ENCODE data around the gene NEDD4. TPM values are rescaled to one million over a fixed set of nuclear protein-coding genes. Genes with fewer than 3 reads are reported as not detected.

Gene NEDD4
- total RNA-seq: 10 to 100 TPM; 42.6 to 43.4 TPM
- polyA plus RNA-seq: 1 to 10 TPM; 6.9 to 7.6 TPM
- long read RNA-seq, donor 1, full-length matches to known transcripts: 5 of 42 reads
- long read RNA-seq, donor 1, partial matches to known transcripts: 15 of 42 reads
- long read RNA-seq, donor 1, other reads (novel, unspliced or antisense): 22 of 42 reads
- long read RNA-seq, donor 2, full-length matches to known transcripts: 2 of 23 reads
- long read RNA-seq, donor 2, partial matches to known transcripts: 6 of 23 reads
- long read RNA-seq, donor 2, other reads (novel, unspliced or antisense): 15 of 23 reads

DNA sequence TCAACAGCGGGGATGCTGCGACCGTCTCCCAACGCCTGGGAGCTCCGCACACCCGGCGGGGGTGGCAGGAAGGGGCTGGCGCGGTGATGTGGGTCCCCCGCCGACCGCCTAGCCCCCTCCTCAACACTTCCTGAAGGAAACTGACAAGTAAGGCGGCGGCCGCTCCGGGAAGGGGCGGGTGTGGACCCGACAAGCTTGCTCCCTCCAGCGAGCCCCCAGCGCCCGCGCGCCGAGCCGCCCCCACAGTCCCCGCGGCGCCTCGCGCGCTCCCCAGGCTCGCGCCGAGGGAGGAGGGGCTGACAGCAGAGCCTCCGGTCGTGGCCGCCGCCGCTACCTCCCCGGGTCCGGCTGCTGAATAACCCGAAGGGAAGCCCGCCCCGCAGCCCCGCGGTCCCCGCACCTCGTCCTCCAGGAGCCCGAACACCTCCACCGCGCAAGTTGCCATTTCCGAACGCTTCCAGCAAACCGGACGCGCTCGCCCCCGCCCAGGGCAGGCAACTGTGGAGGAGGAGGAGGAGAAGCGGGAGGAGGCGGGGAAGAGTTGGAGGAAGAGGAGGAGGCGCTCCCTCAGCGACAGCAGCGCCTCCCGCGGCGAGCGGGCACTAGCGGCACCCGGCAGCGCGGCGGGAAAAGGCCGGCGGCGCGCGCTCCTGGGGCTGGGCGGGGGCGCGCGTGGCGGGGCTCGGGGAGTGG, at the start of gene NEDD4:
NEDD4 (minus strand) TSS at position 502 of the 693 bp plus-strand sequence; CDS start at position 445, 57 bp downstream.
- peak within 1 kb of the TSS; percentile 77 to 88 for H3K27ac ChIP-seq (ENCODE audit: low read depth in 1 of 2, low read length in 2 of 2)
- no peaks in the 10 kb centered on the region for H3K9me3 ChIP-seq (ENCODE audit: control insufficient read depth, low read length)
- peak; percentile 97 for ATAC-seq (ENCODE audit: low FRiP score)
- 1% methylated on average over 45 to 83 of the region's 83 CpGs for WGBS, 2 donors
- no peaks in the 10 kb centered on the region for H3K36me3 ChIP-seq (ENCODE audit: control insufficient read depth in 1 of 2, insufficient read depth in 2 of 2, low read length in 1 of 2)
- peak within 1 kb of the TSS; percentile 74 to 82 for H3K4me3 ChIP-seq (ENCODE audit: low read length in 2 of 2)
- H3K27me3 ChIP-seq (ENCODE audit: control insufficient read depth in 1 of 2, insufficient read depth in 2 of 2, low read length in 1 of 2): no peaks in the 10 kb centered on the region
- peaks cover 0 to 2% of the 10 kb centered on the region in 2 donors for H3K4me1 ChIP-seq (ENCODE audit: control insufficient read depth in 1 of 2, insufficient read depth in 2 of 2, low read length in 2 of 2)
- peak; percentile 92 to 95 for DNase-seq
- intact Hi-C loops (cut with DNase I): loop anchor here (5.0 to 10.0 kb wide), 2 partner anchors 49 to 252 kb away; partner anchors contain the start of gene RFX7 (in 1 of the 2)

DNA sequence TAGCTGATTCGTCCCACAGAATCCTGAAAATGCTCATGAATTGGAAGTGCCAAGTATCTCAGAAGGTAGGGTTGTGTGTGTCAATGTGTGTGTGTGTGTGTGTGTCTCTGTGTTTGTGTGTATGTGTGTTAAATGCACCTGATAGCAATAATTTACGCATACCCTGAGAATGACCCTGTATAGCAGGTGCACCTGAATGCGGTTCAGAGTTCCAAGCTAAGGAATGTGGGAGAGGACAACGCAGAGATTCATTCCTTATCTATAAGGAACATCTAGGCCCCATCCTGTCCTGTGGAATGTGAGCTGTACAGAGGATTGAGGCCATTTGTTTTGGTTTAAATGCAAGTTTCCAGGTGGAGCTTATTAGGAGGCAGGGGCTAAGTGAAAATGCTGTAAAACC, 49.1 kb upstream of the NEDD4 start:
- ATAC-seq (ENCODE audit: low FRiP score): no peak
- 90 to 93% methylated on average over 4 of the region's 4 CpGs for WGBS, 2 donors
- no peaks in the 10 kb centered on the region for H3K4me1 ChIP-seq (ENCODE audit: control insufficient read depth in 1 of 2, insufficient read depth in 2 of 2, low read length in 2 of 2)

DNA sequence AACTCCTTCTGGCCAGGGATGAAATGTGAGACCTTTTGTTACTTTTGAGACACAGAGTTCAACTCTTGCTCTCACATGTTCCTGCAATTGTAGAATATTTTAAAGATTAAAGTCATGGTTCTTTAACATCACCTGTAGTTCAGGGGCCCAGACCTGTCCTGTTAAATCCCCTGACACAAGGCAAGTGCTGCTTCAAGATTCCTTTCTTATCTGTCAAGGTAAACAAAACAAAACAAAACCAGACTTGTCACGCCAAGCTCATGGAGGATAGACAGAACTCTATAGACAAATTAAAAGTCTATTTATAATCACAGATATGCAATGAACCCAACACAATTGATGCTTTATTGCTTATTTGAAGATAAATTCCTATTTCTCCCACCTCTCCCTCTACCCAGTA, 48.6 kb upstream of the NEDD4 start:
- intact Hi-C loops (cut with DNase I): loop anchor here in 1 of 2 donors (5.0 kb wide), 1 partner anchor 50 kb away; the partner anchor contains the start of gene NEDD4
- WGBS, 2 donors: 93% methylated on average over 1 of the region's 1 CpG
- ATAC-seq (ENCODE audit: low FRiP score): no peak

More for the DNA sequence above, 49.1 kb upstream of the NEDD4 start:
- DNase-seq: no peak
- intact Hi-C loops (cut with DNase I): loop anchor here in 1 of 2 donors (5.0 kb wide), 1 partner anchor 50 kb away; the partner anchor contains the start of gene NEDD4
- Histone ChIP-seq H3K27ac (ENCODE audit: low read depth in 1 of 2, low read length in 2 of 2) (no peak overlapping the region), H3K9me3 (ENCODE audit: control insufficient read depth, low read length) (no peaks in the 10 kb centered on the region), H3K36me3 (ENCODE audit: control insufficient read depth in 1 of 2, insufficient read depth in 2 of 2, low read length in 1 of 2) (no peaks in the 10 kb centered on the region), H3K4me3 (ENCODE audit: low read length in 2 of 2) (no peak overlapping the region), H3K27me3 (ENCODE audit: control insufficient read depth in 1 of 2, insufficient read depth in 2 of 2, low read length in 1 of 2) (no peaks in the 10 kb centered on the region)

DNA sequence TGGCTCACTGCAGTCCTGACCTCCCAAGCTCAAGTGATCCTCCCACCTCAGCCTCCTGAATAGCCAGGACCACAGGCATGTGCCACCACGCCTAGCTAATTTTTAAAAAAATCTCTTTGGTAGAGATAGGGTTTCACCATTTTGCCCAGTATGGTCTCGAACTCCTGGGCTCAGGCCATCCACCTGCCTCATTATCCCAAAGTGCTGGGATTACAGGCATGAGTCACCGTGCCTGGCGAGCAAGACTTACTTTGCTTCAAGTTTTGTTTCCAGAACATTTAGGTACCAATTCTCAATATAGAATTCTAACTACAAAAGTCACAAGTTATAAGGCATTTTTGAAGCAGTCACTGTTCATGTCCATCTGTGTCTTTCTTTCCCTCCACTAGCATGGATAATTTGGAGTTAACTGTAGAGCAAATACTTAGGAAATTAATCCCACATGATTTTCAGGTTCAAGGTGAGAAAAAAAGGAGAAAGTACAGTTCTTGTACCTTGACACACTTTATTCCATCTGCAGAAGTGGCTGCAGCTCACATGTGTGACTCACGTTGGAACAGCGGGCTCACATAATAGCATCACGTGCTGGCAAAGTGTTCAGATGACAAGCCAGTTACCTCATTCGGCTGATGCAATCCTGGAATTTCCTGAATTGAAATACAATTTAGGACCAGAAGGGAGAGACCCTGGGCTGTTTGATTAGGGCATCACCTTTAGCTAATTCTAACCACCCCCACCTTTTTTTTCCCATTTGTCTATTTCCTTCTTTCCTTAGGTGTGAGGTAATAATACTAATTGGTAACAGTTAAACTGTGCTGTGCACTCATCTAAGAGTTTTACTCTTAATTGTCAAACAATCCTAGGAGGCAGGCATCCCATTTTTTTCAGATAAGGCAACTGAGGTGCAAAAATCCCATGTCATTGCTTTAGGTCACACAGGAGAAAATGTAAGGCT, 46.9 kb upstream of the NEDD4 start:
- H3K27ac ChIP-seq (ENCODE audit: low read depth in 1 of 2, low read length in 2 of 2): peak overlapping the region in 1 of 2 donors; percentile 96
- intact Hi-C loops (cut with DNase I): loop anchor here in 1 of 2 donors (5.0 kb wide), 1 partner anchor 48 kb away; the partner anchor contains the start of gene NEDD4
- WGBS, 2 donors: 15 to 17% methylated on average over 8 of the region's 8 CpGs

More for the DNA sequence above, 48.6 kb upstream of the NEDD4 start:
- no peaks in the 10 kb centered on the region for H3K4me1 ChIP-seq (ENCODE audit: control insufficient read depth in 1 of 2, insufficient read depth in 2 of 2, low read length in 2 of 2)
- no peaks in the 10 kb centered on the region for H3K9me3 ChIP-seq (ENCODE audit: control insufficient read depth, low read length)
- no peak overlapping the region for H3K27ac ChIP-seq (ENCODE audit: low read depth in 1 of 2, low read length in 2 of 2)
- no peaks in the 10 kb centered on the region for H3K36me3 ChIP-seq (ENCODE audit: control insufficient read depth in 1 of 2, insufficient read depth in 2 of 2, low read length in 1 of 2)
- H3K4me3 ChIP-seq (ENCODE audit: low read length in 2 of 2): no peak overlapping the region
- no peaks in the 10 kb centered on the region for H3K27me3 ChIP-seq (ENCODE audit: control insufficient read depth in 1 of 2, insufficient read depth in 2 of 2, low read length in 1 of 2)
- DNase-seq: no peak

DNA sequence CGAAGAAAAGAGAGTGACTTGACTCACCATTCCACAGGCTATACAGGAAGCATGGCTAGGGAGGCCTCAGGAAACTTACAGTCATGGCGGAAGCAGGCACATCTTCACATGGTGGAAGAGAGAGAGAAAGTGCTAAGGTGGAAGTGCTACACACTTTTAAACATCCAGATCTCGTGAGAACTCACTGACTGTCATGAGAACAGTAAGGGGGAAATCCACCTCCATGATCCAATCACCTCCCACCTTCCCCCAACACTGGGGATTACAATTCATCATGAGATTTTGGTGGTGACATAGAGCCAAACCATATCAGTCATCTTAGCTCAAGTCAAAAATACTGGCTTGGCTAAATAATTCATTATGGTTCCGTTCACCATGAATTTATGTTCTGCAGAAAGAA, 45.3 kb upstream of the NEDD4 start:
- no peaks in the 10 kb centered on the region for H3K4me1 ChIP-seq (ENCODE audit: control insufficient read depth in 1 of 2, insufficient read depth in 2 of 2, low read length in 2 of 2)
- WGBS, 2 donors: 93 to 94% methylated on average over 4 of the region's 4 CpGs
- no peaks in the 10 kb centered on the region for H3K27me3 ChIP-seq (ENCODE audit: control insufficient read depth in 1 of 2, insufficient read depth in 2 of 2, low read length in 1 of 2)
- intact Hi-C loops (cut with DNase I): loop anchor here in 1 of 2 donors (5.0 kb wide), 1 partner anchor 41 kb away; no protein-coding TSS in a partner anchor
- H3K27ac ChIP-seq (ENCODE audit: low read depth in 1 of 2, low read length in 2 of 2): no peak overlapping the region
- no peaks in the 10 kb centered on the region for H3K9me3 ChIP-seq (ENCODE audit: control insufficient read depth, low read length)
- no peak overlapping the region for H3K4me3 ChIP-seq (ENCODE audit: low read length in 2 of 2)
- DNase-seq (no peak), ATAC-seq (ENCODE audit: low FRiP score) (no peak)
- no peaks in the 10 kb centered on the region for H3K36me3 ChIP-seq (ENCODE audit: control insufficient read depth in 1 of 2, insufficient read depth in 2 of 2, low read length in 1 of 2)

More for the DNA sequence above, 46.9 kb upstream of the NEDD4 start:
- ATAC-seq (ENCODE audit: low FRiP score) (peak; percentile 79), DNase-seq (peak; percentile 61 to 76)
- H3K4me3 ChIP-seq (ENCODE audit: low read length in 2 of 2): no peak overlapping the region
- no peaks in the 10 kb centered on the region for H3K36me3 ChIP-seq (ENCODE audit: control insufficient read depth in 1 of 2, insufficient read depth in 2 of 2, low read length in 1 of 2)
- H3K27me3 ChIP-seq (ENCODE audit: control insufficient read depth in 1 of 2, insufficient read depth in 2 of 2, low read length in 1 of 2): no peaks in the 10 kb centered on the region
- no peaks in the 10 kb centered on the region for H3K4me1 ChIP-seq (ENCODE audit: control insufficient read depth in 1 of 2, insufficient read depth in 2 of 2, low read length in 2 of 2)
- H3K9me3 ChIP-seq (ENCODE audit: control insufficient read depth, low read length): no peaks in the 10 kb centered on the region

DNA sequence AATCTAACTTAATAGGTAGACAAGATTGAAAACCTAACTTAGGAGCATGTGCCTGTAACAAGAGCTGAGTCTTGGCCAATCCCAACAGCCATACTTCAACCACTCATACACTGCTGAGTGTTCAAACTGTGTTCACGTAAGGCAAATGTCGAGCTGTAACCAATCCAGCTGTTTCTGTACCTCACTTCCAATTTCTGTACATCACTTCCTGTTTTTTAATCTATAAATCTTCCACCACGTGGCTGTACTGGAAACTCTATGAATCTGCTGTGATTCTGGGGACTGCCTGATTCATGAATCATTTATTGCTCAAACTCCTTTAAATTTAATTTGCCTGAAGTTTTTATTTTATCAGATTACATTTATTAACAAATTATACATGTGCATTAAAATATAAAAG, 44.6 kb upstream of the NEDD4 start:
- H3K4me1 ChIP-seq (ENCODE audit: control insufficient read depth in 1 of 2, insufficient read depth in 2 of 2, low read length in 2 of 2): no peaks in the 10 kb centered on the region
- no peak overlapping the region for H3K4me3 ChIP-seq (ENCODE audit: low read length in 2 of 2)
- no peak for ATAC-seq (ENCODE audit: low FRiP score)
- H3K36me3 ChIP-seq (ENCODE audit: control insufficient read depth in 1 of 2, insufficient read depth in 2 of 2, low read length in 1 of 2): no peaks in the 10 kb centered on the region
- WGBS, 2 donors: 56 to 61% methylated on average over 3 of the region's 3 CpGs
- H3K9me3 ChIP-seq (ENCODE audit: control insufficient read depth, low read length): no peaks in the 10 kb centered on the region
- H3K27ac ChIP-seq (ENCODE audit: low read depth in 1 of 2, low read length in 2 of 2): no peak overlapping the region
- intact Hi-C loops (cut with DNase I): loop anchor here in 1 of 2 donors (5.0 kb wide), 1 partner anchor 41 kb away; no protein-coding TSS in a partner anchor
- no peak for DNase-seq
- H3K27me3 ChIP-seq (ENCODE audit: control insufficient read depth in 1 of 2, insufficient read depth in 2 of 2, low read length in 1 of 2): no peaks in the 10 kb centered on the region

DNA sequence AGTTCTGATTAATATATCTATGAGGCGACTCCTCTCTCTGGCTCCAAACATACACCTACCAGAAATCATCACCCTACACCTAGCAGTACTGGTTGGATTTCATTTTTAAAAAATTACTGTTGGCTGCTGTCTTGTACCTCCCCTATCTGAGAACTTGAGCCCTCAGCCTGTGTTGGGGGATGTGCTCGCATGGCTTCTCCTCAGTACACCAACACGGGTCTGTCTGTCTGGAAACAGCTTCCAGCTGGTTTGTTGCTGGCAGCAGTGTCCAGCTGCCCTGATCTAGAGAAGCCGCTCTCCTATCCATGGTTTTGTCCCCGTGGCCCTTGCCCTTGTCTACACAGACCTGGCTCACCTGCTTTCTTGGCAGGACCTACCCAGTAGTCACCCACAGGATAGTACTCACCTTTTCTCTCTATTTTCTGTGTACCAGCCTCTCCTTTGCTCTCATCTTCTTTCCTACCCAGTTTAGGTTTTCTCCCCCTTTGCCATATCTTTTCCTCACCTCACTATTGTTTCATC, 43.2 kb upstream of the NEDD4 start:
- ATAC-seq (ENCODE audit: low FRiP score) (no peak), DNase-seq (no peak)
- WGBS, 2 donors: 91 to 92% methylated on average over 5 of the region's 5 CpGs
- no peaks in the 10 kb centered on the region for H3K4me1 ChIP-seq (ENCODE audit: control insufficient read depth in 1 of 2, insufficient read depth in 2 of 2, low read length in 2 of 2)
- no peak overlapping the region for H3K4me3 ChIP-seq (ENCODE audit: low read length in 2 of 2)
- H3K27ac ChIP-seq (ENCODE audit: low read depth in 1 of 2, low read length in 2 of 2): no peak overlapping the region
- no peaks in the 10 kb centered on the region for H3K27me3 ChIP-seq (ENCODE audit: control insufficient read depth in 1 of 2, insufficient read depth in 2 of 2, low read length in 1 of 2)
- intact Hi-C loops (cut with DNase I): loop anchor here in 1 of 2 donors (5.0 kb wide), 1 partner anchor 39 kb away; no protein-coding TSS in a partner anchor
- H3K36me3 ChIP-seq (ENCODE audit: control insufficient read depth in 1 of 2, insufficient read depth in 2 of 2, low read length in 1 of 2): no peaks in the 10 kb centered on the region
- no peaks in the 10 kb centered on the region for H3K9me3 ChIP-seq (ENCODE audit: control insufficient read depth, low read length)

DNA sequence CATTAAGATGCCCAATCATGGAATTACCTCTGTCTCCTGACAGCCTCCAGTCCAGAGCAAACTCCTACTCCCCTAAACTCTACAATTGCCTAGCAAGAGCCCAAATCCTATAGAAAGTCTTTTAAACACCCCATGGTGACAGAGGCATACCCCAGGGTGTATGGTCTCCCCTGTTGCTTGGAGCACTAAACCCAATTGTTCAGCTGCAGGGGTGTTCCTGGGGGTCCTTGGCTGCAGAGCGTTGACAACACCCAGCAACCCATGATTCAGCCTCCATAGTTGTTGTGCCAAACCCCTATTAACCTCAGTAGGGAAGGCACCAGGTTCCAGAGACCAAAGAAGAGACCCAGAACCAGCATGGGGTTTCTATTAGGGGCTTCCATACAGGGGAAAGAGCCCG, 41.8 kb upstream of the NEDD4 start:
- ATAC-seq (ENCODE audit: low FRiP score) (no peak), DNase-seq (no peak)
- H3K4me3 ChIP-seq (ENCODE audit: low read length in 2 of 2): no peak overlapping the region
- H3K36me3 ChIP-seq (ENCODE audit: control insufficient read depth in 1 of 2, insufficient read depth in 2 of 2, low read length in 1 of 2): no peaks in the 10 kb centered on the region
- H3K27ac ChIP-seq (ENCODE audit: low read depth in 1 of 2, low read length in 2 of 2): no peak overlapping the region
- no peaks in the 10 kb centered on the region for H3K27me3 ChIP-seq (ENCODE audit: control insufficient read depth in 1 of 2, insufficient read depth in 2 of 2, low read length in 1 of 2)
- WGBS, 2 donors: 95 to 97% methylated on average over 2 of the region's 2 CpGs
- H3K4me1 ChIP-seq (ENCODE audit: control insufficient read depth in 1 of 2, insufficient read depth in 2 of 2, low read length in 2 of 2): no peaks in the 10 kb centered on the region
- no peaks in the 10 kb centered on the region for H3K9me3 ChIP-seq (ENCODE audit: control insufficient read depth, low read length)
- intact Hi-C loops (cut with DNase I): loop anchor here in 1 of 2 donors (5.0 kb wide), 1 partner anchor 38 kb away; no protein-coding TSS in a partner anchor

Data from aorta (tissue), 5 donors.